Activated CD8-positive, alpha-beta T cell treated with anti-CD3 and anti-CD28 coated beads for 36 hours (primary cell): ENCODE results near the gene ORC6. TPM values are rescaled to one million over a fixed set of nuclear protein-coding genes. Genes with fewer than 3 reads are reported as not detected.

ENCODE experiments used
- ATAC-seq: fragments of 200-7000 bp; cut with Tn5 transposase; one replicate; pipeline ENCODE4 v1.10.0; 2021; ENCODE audit warnings: mild to moderate bottlenecking, moderate library complexity
- CTCF ChIA-PET: fragments of 350-600 bp; sonication (Branson Sonifier 250); formaldehyde crosslinking; loops from one replicate; lab custom pipeline; 2021; ENCODE audit warnings: antibody characterized with exemption; lab: Charles Lee
- POLR2A ChIA-PET: fragments of 350-600 bp; sonication (Branson Sonifier 250); formaldehyde crosslinking; loops from one replicate; lab custom pipeline; 2021; ENCODE audit warnings: antibody characterized with exemption; lab: Charles Lee
- DNase-seq: peaks from one replicate; pipeline ENCODE4 v3.0.0-alpha.2; 2020
- H3K27ac Mint-ChIP-seq: one replicate; pipeline ENCODE4 v1.8.0; 2021; ENCODE audit warnings: mild to moderate bottlenecking, mixed read lengths
- H3K27me3 Mint-ChIP-seq: one replicate; pipeline ENCODE4 v1.8.0; 2021; ENCODE audit warnings: mixed read lengths
- H3K36me3 Mint-ChIP-seq: one replicate; pipeline ENCODE4 v1.8.0; 2021; ENCODE audit warnings: low read depth, mixed read lengths
- H3K4me1 Mint-ChIP-seq: one replicate; pipeline ENCODE4 v1.8.0; 2021; ENCODE audit warnings: low read depth, mixed read lengths
- H3K4me3 Mint-ChIP-seq: one replicate; pipeline ENCODE4 v1.8.0; 2021; ENCODE audit warnings: mild to moderate bottlenecking, moderate library complexity, mixed read lengths
- H3K9me3 Mint-ChIP-seq: one replicate; pipeline ENCODE4 v1.8.0; 2021; ENCODE audit warnings: mixed read lengths
- intact Hi-C: fragments of 100-400 bp; cut with micrococcal nuclease; formaldehyde crosslinking; loops from one replicate; pipeline ENCODE4 v1.10.0; 2022
- total RNA-seq, 2 experiments: library from RNA; stranded (reverse); gene quantifications; one replicate each; pipeline ENCODE4 v1.2.3, GENCODE V29; 2021
- TF ChIP-seq, protein P1 (sequence below): fragments of 200-600 bp; IDR thresholded peaks from one replicate; pipeline ENCODE4 v1.8.0; 2022; ENCODE audit warnings: antibody characterized with exemption, mild to moderate bottlenecking

The ORC6 gene
- total RNA-seq, 2 experiments from 2014 or later = 49.2 to 51.6 TPM

DNA sequence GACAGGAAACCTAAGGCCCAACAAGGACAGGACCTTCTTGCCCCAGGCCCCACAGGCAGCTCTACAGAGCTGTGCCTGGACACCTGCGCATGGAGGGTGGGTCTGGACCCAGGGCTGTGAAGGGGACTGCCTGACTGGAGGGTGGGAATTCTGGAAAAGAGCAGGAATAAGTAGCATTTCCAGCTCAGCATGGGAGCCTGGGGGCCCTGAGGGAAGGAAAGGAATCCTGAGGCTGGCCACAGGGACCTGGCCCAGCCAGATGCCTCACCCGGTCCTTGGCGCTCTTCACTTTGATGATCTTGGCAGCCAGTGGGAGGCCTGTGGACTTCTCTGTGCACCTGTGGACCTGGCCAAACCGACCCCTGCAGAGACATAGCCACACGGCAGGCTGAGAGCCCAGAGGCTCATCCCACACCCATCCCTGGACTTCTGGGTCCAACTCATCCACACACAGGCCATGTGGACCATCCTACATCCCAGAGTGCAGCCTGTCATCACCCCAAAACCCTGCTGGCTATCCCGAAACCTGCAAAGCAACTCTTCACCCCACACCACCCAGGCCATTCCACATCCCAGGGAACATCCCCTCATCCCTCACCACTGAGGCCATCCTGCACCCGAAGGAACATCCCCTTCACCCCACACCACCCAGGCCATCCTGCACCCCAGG is 40.0 kb downstream of the ORC6 start:
- Mint-ChIP-seq H3K27me3 (no peaks in the 10 kb centered on the region), H3K27ac (no peak overlapping the region), H3K4me1 (no peaks in the 10 kb centered on the region), H3K4me3 (no peak overlapping the region), H3K36me3 (no peaks in the 10 kb centered on the region), H3K9me3 (peaks cover 7% of the 10 kb centered on the region)
- ChIA-PET POLR2A (no interaction called here), CTCF (interaction anchor here (1.6 kb wide), 1 partner anchor 56 kb away, joined by 5 read pairs; no protein-coding TSS in a partner anchor)
- no peak for DNase-seq
- TF ChIP-seq, protein P1, sequence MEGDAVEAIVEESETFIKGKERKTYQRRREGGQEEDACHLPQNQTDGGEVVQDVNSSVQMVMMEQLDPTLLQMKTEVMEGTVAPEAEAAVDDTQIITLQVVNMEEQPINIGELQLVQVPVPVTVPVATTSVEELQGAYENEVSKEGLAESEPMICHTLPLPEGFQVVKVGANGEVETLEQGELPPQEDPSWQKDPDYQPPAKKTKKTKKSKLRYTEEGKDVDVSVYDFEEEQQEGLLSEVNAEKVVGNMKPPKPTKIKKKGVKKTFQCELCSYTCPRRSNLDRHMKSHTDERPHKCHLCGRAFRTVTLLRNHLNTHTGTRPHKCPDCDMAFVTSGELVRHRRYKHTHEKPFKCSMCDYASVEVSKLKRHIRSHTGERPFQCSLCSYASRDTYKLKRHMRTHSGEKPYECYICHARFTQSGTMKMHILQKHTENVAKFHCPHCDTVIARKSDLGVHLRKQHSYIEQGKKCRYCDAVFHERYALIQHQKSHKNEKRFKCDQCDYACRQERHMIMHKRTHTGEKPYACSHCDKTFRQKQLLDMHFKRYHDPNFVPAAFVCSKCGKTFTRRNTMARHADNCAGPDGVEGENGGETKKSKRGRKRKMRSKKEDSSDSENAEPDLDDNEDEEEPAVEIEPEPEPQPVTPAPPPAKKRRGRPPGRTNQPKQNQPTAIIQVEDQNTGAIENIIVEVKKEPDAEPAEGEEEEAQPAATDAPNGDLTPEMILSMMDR = no peak
- intact Hi-C loops = no loop called here
- ATAC-seq = no peak

DNA sequence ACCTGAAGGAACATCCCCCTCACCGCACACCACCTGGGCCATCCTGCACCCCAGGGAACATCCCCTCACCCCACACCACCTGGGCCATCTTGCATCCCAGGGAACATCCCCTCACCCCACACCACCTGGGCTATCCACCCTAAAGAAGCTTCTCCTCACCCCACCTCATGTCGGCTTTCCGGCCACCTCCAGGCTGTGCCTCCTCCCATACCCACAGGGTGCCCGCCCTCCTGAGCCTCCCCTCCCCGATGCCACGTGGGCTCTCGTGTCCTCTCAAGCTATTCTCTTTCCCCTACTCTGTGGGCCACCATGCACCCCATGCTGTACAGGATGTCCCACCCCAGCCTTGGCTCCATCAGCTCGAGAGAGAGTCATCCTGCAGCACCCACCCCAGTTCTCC is 40.7 kb downstream of the ORC6 start:
- TF ChIP-seq, protein P1 = no peak
- no peak for ATAC-seq
- H3K4me1 Mint-ChIP-seq = no peaks in the 10 kb centered on the region
- H3K27me3 Mint-ChIP-seq = no peaks in the 10 kb centered on the region
- no peaks in the 10 kb centered on the region for H3K36me3 Mint-ChIP-seq
- H3K4me3 Mint-ChIP-seq = no peak overlapping the region
- H3K9me3 Mint-ChIP-seq = peaks cover 5% of the 10 kb centered on the region
- DNase-seq = no peak
- ChIA-PET CTCF (no interaction called here), POLR2A (no interaction called here)
- H3K27ac Mint-ChIP-seq = no peak overlapping the region
- intact Hi-C loops = no loop called here

DNA sequence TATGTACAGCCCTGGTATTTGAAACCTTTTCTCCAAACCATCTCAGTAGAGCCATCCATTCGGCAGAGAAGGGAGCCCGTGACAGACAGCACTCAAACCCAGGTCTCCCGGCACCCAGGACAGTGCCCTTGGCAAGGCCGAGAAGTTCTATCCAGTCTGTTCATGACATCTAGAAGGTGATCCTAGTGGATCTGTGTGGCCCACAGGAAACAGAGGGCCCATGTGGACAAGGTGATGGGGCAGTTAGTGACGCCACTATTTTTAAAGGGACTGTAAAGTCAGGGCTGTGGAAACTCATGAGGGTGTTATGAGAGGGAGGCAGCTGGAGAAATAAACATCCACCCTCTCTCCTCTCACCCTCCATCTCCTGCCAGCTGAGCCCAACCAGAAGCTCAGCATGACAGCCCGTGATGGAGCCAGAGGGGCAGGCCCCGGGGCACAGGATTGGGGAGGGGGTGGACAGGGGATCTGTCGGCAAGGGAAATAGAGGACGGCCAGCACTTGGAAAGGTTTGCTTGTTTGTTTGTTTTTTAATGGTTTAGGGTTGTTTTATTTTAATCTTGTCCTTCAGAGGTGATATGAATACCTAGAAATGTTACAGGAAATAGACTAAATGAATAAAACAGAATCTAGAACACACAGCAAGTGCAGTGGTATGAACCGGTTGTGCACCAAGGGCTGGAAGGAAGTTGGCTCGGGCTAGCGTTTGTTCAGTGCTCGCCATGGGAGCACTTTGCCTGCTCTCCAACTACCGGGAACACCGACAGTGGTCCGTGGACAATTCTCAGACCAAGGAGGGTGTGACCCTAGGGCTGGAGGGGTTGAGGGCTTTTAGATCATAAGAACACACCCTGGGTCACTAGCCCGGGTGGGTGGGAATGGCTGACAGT is 41.6 kb downstream of the ORC6 start:
- no peaks in the 10 kb centered on the region for H3K36me3 Mint-ChIP-seq
- no peaks in the 10 kb centered on the region for H3K27me3 Mint-ChIP-seq
- H3K27ac Mint-ChIP-seq = no peak overlapping the region
- TF ChIP-seq, protein P1 = no peak
- no peak for ATAC-seq
- DNase-seq = no peak
- intact Hi-C loops = no loop called here
- ChIA-PET CTCF (no interaction called here), POLR2A (interaction anchor here (1.0 kb wide), 1 partner anchor 13 kb away, joined by 4 read pairs; no protein-coding TSS in a partner anchor)
- H3K9me3 Mint-ChIP-seq = no peaks in the 10 kb centered on the region
- no peaks in the 10 kb centered on the region for H3K4me1 Mint-ChIP-seq
- H3K4me3 Mint-ChIP-seq = no peak overlapping the region

DNA sequence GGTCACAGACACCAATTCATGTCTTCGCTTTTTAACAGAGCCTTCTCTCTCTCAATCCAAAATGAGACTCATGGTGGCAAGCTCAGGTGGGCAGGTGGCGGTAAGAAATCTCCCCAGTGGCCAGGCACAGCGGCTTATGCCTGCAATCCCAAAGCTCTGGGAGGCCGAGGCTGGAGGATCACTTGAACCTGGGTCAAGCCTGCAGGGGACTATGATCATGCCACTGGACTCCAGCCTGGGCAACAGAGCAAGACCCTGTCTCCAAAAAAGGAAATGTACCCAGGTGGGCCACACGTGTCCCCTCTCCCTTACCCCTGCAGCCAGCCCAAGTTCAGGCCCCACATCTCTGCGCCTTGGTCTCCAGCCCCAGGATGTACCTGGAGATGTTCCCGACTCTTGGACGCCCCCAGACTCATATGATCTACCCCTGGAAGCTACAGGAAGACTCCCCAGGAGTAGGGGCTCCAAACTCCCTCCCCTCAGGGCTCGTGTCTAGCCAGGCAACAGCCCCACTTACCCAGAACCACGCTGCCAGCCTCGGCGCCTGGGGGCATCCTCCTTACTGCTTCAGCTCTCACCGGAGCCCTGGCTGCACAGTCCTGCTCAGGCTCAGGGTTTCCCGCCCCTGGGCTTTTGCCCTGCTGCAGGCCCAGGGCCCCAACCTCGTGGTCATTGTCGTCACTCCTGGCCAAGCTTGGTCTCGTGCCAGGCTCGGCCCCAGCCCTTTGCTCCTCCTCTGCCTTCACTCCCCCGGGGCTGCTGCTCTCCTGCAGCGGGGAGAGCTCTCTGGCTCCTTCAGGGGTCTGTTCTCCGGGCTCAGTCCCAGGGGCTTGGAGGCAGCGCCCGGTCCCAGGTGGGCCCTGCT is 42.5 kb downstream of the ORC6 start:
- H3K27me3 Mint-ChIP-seq = no peaks in the 10 kb centered on the region
- no peaks in the 10 kb centered on the region for H3K36me3 Mint-ChIP-seq
- intact Hi-C loops = no loop called here
- DNase-seq (no peak), ATAC-seq (no peak)
- H3K27ac Mint-ChIP-seq = no peak overlapping the region
- POLR2A ChIA-PET = interaction anchor here (1.0 kb wide), 1 partner anchor 12 kb away, joined by 4 read pairs; no protein-coding TSS in a partner anchor
- no peak overlapping the region for H3K4me3 Mint-ChIP-seq
- H3K9me3 Mint-ChIP-seq = no peaks in the 10 kb centered on the region
- TF ChIP-seq, protein P1 = no peak
- no peaks in the 10 kb centered on the region for H3K4me1 Mint-ChIP-seq
- CTCF ChIA-PET = no interaction called here
